OCI-LY3 (cell line): Measurements from ENCODE around the gene UQCC2.

Experiments used
- EZH2phosphoT487 ChIP-seq: fragments of 200-600 bp; shearing (Covaris generic); IDR thresholded peaks from 2 replicates; pipeline ENCODE4 v1.6.1; 2018; ENCODE audit warnings: antibody characterized with exemption, mixed run types, low read depth
- TF ChIP-seq, protein P1 (sequence below): fragments of 200-600, 300-600 bp; sonication (generic); IDR thresholded peaks from 2 replicates; pipeline ENCODE4 v1.5.1; 2014; ENCODE audit warnings: antibody characterized with exemption, low read length, low read depth

GRCh38 chr6:33733709-33734007 lies 22.2 kb upstream of the UQCC2 start:
- TF ChIP-seq, protein P1, sequence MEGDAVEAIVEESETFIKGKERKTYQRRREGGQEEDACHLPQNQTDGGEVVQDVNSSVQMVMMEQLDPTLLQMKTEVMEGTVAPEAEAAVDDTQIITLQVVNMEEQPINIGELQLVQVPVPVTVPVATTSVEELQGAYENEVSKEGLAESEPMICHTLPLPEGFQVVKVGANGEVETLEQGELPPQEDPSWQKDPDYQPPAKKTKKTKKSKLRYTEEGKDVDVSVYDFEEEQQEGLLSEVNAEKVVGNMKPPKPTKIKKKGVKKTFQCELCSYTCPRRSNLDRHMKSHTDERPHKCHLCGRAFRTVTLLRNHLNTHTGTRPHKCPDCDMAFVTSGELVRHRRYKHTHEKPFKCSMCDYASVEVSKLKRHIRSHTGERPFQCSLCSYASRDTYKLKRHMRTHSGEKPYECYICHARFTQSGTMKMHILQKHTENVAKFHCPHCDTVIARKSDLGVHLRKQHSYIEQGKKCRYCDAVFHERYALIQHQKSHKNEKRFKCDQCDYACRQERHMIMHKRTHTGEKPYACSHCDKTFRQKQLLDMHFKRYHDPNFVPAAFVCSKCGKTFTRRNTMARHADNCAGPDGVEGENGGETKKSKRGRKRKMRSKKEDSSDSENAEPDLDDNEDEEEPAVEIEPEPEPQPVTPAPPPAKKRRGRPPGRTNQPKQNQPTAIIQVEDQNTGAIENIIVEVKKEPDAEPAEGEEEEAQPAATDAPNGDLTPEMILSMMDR: no peak
- no peak for TF ChIP-seq EZH2phosphoT487
